GM18505 (cell line): ENCODE measurements around the gene TFB2M.
"Not testable (repeated sequence)": the region's sequence is repeated elsewhere in the genome, so short reads cannot be mapped to it uniquely, and the experiment has no call there.

ENCODE experiments used
- ATAC-seq: cut with Tn5 transposase; IDR thresholded peaks from one replicate; pipeline ENCODE4 v1.9.1; 2021; ENCODE audit not compliant: unreplicated experiment
- POLR2A ChIP-seq: IDR thresholded peaks from 4 replicates; pipeline ENCODE4 v1.6.1; 2011; ENCODE audit warnings: borderline replicate concordance; ENCODE audit not compliant: insufficient read depth, insufficient read length; ENCODE audit errors: extremely low read depth

The TFB2M gene

DNA sequence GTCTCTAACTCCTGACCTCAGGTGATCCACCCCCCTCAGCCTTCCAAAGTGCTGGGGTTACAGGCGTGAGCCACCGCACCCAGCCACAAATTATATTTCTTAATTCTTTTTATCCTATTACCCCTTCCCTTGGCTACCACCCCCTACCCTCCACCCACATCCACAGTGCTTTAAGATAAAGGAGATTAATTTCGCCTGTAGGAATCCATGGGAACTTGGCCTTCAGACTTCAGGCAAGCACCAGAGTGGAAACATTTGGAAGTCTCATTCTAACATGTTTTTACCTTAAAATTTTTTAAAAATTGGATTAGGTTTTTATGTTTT lies 10.6 kb upstream of the TFB2M start:
- TF ChIP-seq POLR2A = no peak
- ATAC-seq = no peak

DNA sequence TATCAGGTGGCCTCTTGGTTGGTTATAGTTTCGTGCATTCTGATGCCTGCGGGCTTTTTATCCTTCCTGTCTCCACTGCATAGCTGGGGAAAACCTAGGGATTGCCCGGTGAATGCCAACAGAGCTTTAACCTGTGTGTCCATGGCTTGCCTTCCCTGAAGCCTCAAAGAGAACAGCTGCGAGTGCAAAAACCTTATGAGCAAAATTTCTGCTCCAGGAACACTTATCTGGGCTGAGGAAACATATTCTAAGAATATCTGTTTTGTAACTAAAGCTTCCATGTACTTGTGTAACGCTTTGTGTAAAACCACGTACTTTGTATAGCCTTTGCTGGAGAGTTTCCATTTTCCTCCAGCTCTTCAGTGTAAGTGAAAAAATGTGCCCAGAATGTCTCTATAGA lies 7.4 kb upstream of the TFB2M start:
- no peak for ATAC-seq
- TF ChIP-seq POLR2A = no peak

DNA sequence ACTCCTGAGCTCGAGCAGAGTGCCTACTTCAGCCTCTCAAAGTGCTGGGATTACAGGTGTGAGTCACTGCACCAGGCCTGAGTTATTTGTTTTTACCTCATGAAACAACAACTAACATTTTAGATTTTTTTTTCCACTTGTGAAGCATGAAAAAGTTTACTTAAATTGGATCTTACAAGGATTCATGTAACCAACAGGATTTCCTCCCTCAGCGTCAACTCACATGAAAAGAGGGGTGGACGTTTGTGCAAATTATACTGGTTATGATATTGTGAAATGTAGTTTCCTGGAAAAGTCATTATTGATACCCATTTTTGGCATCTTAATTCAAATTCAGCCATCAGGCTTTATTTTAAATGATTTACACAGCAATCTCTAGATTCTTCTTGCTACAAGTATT lies 6.7 kb upstream of the TFB2M start:
- ATAC-seq = no peak

DNA sequence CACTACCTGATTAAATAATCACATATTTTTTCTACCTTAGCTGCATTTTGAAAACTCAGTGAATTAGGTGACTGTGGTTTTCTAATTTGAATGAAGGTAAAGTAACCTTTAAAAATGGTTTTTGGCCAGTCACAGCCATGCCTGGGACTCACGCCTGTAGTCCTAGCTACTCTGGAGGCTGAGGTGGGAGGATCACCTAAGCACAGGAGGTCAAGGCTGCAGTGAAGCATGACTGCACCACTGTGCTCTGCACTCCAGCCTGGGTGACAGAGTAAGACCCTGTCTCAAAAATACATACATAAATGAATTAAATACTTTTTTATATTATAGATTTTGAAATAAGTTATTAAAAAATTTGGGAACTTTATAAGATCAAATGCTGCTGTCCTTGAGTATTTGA lies 5.9 kb upstream of the TFB2M start:
- TF ChIP-seq POLR2A = no peak
- no peak for ATAC-seq

More for the DNA sequence above, 6.7 kb upstream of the TFB2M start:
- TF ChIP-seq POLR2A = no peak

DNA sequence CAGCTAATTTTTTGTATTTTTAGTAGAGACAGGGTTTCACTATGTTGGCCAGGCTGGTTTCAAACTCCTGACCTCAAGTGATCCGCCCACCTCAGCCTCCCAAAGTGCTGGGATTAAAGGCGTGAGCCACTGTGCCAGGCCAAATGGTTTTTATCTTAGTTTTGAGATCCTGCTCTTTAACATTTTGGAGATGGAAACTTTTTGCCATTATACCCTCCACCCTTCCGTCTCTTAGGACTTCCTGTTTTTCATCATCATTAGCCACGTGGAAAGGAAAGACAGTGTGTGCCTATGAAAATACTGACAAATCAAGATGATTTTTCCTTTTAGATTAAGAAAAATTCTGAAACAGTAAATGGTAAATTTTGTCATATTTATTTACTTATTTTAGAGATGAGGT lies 5.2 kb upstream of the TFB2M start:
- ATAC-seq = not testable (repeated sequence)

DNA sequence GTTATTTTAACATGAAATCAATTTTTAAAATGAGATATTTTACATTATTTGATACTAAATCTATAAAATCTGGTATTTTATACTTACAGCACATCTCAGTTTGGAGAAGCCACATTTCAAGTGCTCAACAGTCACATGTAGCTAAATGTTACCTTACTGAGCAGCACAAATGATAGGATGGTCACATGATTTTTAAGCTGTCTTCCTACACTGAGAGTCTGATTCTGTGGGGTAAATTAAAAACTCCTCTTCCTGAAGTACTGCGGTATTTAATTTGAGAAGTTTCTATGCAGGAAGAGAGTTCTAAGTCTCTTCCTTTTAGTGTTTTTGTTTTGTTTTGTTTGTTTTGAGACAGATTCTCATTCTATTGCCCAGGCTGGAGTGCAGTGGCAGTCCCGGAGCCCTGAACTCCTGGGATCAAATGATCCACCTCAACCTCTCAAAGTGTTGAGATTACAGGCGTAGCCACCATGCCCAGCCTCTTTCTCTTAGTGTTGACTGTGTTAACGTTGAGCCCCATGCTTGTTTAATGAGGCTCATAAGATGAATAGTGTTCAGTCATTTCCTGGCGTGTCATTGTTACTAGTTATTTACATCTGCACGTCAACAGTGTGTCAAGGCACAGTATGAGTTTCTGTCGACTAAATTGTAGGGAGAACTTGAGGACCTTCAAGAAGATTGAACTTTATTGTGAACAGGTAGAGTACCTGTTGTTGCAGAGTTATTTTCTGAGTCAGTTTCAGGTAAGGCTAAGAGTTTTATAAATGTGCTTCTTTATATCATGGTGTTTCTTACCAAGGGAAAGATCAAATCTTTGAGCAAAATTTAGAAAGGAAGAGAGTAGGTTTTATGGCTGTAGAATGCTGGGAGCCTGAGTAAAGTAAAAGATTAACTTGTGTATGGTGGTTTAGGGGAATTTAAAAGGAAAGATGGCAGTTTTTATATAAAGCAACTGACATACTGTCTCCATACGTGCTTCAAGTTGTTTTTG lies 3.5 kb upstream of the TFB2M start:
- no peak for TF ChIP-seq POLR2A
- ATAC-seq = no peak

DNA sequence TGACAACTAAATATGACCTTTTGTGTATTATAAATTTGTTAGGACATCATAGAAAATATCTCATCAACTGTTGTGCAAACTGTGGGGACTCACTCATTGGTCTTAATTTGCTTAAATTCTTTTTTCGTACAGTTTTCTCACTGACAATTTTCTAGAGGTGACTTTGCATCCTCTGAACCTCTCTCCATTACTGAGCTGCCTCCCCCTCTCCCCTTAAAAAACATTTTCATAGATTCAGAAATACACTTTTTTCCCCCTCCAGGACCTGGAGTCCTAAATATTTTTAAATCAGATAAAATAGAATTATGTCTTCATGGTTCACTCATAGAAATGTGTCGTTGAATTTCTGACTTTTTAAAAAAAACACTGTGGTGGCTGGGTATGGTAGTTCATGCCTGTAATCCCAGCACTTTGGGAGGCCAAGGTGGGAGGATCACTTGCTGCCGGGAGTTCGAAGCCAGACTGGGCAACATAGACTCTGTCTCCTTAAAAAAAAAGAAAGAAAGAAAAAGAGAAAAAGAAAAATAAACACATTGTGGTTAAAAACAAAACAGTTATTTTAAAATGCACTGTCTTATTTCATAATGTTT lies 1.7 kb upstream of the TFB2M start:
- ATAC-seq = no peak
- no peak for TF ChIP-seq POLR2A

DNA sequence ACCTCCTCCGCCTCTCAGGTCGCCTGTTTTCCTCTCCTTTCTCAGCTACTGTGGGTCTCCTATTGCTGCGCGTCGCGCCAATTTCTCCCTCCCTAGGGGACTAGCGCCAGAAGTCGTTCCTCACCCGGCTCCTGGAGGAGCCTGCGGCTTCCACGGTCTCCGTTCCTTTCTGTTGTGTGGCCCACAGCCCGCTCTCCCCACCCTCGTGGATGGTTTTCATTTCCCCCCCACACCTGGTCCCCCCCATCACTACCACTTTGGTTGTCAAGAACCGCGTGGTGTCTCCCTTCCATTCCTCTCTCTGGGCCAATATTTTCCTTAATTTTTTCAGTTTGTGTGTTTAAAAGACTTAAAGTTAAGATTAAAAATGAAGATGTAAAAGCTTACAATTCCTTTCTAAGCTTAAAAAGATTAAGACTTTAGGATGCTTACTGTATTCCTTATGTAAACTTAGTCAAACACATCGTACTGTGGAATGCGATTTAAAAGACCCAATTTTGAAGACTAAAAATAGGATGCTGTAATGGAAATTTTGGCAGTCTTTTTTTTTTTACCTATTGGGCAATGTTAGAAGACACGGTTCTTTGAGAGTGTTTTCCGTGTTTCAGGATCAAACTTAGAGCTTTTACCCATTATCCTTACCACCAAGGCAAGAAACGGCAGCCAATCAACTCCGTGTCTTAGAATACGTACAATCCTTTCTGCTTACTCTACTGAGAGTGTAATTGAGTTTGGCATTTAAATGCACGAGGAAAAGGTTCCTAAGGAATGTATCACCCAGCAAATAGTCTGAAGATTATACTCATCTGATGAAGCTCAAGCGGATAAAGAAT lies 968 bp upstream of the TFB2M start:
- peak; percentile 17 for ATAC-seq
- TF ChIP-seq POLR2A = peak; percentile 69

DNA sequence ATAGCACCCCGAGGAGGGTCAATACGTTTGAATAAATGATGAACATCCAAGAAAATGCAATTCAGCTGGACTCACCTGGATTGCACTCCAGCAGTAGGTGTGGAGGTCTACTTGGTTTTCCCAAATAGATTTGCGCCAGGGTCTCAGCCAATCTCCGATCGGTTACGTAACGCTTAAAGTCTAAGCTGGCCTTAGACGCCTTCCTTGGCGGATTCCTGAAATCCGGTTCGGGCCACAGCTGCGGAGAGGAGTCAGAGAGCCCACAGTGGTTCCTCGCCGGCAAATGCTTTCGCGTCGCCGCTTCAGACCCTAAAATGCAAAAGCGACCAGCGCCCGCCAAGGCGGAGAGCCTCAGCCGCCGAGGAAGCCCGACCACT lies 322 bp downstream of the TFB2M start:
- ATAC-seq = peak; percentile 2
- no peak for TF ChIP-seq POLR2A

DNA sequence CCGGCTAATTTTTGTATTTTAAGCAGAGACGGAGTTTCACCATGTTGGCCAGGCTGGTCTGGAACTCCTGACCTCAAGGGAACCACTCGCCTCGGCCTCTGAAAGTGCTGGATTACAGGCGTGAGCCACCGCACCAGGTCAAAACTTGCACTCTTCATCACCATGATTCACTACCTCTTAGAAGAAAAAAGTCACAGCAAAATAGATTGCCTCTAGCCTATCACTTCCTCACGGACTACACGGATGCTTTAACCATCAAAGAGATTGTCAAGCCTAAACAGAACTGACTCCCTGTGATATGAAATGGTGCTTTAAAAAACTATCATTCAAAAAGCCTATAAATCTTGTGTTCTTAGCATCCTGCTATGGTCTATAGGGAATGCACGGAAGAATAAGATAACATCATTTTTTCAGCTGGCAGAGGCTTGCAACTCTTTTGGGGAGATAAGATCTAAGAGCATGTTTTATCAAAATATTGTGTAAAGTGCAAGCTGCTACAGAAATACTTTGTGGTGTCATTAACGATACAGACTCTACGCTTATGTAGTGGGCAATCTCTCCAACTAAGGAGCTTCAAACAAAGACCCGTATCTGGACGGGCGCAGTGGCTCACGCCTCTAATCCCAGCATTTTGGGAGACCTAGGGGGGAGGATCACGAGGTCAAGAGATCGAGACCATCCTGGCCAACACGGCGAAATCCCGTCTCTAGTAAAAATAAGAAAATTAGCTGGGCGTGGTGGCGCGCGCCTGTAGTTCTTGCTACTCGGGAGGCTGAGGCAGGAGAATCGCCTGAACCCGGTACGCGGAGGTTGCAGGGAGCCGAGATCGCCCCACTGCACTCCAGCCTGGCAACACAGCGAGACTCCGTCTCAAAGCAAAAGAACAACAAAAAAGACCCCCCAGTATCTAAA lies 966 bp downstream of the TFB2M start:
- no peak for TF ChIP-seq POLR2A

DNA sequence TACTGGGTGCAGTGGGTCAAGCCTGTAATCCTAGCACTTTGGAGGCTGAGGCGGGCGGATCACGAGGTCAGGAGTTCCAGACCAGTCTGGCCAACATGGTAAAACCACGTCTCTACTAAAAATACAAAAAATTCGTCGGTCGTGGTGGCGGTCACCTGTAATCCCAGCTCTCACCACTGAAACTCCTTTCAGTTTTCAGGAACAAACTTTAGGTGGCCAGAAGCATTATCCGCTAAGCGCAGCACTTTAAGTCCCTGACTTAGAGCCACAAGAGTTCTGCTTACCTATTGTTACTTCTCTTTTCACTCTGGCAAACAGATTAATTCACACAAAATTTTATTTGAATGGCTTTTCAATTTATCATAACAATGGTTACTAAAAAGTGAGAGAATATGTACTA lies 5.2 kb downstream of the TFB2M start:
- not testable (repeated sequence) for ATAC-seq

More for the DNA sequence above, 966 bp downstream of the TFB2M start:
- no peak for ATAC-seq

DNA sequence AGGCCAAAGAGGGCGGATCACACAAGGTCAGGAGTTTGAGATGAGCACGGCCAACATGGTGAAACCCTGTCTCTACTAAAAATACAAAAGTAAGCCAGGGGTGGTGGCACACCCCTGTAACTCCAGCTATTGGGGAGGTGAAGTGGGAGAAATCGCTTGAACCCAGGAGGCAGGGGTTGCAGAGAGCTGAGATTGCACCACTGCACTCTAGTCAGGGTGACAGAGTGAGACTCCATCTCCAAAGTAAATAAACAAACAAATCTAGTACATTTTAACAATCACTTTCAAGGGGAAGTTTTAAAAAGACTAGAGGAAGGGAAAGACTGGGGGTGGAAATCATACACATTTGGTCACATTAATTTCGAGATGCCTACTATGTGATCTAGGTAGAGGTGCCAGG lies 6.8 kb downstream of the TFB2M start:
- no peak for ATAC-seq
- TF ChIP-seq POLR2A = no peak

DNA sequence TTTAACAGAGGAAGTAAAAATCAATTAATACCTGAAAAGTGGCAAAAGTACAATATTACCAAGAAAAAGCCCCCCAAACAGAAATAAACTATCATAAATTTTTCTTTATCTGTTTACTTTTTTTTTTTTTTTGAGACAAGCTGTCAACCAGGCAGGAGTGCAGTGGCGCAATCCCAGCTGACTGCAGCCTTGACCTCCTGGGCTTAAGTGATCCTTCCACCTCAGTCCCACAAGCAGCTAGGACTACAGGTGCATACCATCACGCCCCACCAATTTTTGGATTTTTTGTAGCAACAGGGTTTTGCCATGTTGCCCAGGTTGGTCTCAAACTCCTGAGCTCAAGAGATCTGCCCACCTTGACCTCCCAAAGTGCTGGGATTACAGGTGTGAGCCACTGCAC lies 8.0 kb downstream of the TFB2M start:
- no peak for ATAC-seq
- TF ChIP-seq POLR2A = no peak
